GM21528 (cell line): ENCODE data around the gene FUT3.
"Not testable (repeated sequence)": the region's sequence is repeated elsewhere in the genome, so short reads cannot be mapped to it uniquely, and the experiment has no call there.

Source experiments
- ATAC-seq: cut with Tn5 transposase; IDR thresholded peaks from one replicate; pipeline ENCODE4 v1.9.1; 2021; ENCODE audit warnings: mild to moderate bottlenecking, moderate library complexity; ENCODE audit not compliant: unreplicated experiment, low FRiP score

FUT3 gene

DNA sequence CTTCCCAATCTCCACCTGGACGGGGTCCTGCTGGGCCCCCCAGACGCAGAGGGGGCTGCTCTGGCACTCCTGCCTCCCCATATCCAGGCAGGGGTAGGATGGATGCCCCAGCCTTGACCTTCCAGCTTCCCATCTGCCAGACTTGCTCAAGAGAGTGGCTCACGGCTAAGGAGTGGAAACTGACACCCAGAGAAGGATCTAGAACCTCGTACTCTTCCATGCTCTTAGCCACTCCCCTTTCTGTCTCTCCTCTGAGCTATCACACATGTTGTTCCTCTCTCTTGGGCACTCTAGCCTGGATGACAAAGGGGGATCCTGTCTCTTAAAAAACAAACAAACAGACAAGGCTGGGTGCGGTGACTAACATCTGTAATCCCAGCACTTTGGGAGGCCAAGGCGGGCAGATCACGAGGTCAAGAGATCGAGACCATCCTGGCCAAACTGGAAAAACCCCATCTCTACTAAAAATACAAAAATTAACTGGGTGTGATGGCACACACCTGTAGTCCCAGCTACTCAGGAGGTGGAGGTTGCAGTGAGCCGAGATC lies 31.2 kb upstream of the FUT3 start:
- no peak for ATAC-seq

DNA sequence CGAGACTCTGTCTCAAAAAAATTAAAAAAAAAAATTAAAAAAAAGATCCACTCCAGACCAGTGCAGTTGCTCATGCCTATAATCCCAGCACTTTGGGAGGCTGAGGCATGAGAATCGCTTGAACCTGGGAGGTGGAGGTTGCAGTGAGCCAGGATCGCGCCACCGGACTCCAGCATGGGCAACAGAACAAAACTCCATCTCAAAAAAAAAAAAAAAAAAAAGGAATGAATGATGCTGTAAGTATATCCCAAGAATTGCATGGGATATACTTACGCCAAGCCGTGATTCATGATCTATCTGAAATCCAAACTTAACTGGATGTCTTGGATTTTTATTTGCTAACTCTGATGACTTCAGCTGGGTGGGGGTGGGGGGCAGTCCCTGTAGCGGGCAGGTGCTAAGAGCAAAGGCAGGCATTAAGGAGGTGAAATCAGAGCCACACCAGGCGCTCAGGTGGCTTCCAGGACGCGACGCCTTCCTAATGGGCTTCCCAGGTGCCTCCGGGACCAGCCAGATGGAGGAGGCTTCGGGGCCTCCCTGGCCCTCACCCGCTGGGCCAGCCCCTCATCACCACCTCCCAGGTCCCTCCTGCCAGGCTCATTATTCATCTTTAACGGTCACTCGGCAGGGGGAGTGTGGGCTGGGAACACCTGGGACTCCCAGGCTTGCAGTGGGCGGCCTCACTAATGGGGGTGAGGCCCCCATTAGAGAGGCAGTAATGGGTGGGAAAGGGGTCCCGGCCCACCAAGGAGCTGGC lies 30.5 kb upstream of the FUT3 start:
- no peak for ATAC-seq

DNA sequence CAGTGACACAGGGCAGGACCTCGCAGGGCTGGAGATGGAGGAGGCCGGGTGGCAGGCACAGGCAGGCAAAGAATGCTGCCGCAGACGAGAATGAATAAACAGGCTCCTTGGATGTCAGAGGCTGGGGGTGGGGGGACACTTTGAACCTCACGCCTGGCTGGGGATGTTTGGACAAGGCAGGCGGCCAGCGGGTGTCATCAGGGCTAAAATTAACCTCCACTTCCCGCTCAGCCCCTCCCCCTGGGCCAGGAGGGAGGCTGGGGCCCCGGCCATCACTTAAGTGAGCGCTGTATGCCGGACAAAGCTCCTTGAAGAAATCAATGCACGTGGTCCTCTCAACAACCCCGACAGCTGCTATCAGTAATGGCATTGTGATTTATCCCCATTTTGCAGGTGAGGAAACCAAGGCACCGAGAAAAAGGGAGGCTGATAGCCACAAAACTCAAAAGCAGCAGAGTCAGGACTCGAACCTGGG lies 29.4 kb upstream of the FUT3 start:
- no peak for ATAC-seq

DNA sequence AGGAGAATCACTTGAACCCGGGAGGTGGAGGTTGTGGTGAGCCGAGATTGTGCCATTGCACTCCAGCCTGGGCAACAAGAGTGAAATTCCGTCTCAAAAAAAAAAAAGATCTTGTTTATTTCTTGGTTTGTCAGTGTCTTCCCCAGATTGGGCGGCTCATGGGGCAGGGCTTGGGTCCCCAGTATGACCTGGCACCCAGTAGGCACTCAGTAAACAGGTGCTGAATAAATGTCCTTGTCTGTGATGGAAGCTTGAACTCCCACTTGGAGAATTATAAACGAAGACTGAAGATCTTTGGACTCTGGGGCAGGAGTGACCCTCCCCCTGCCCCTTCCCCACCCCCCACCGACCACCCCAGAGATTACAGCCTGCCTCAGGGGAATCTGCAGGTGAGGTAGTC lies 28.9 kb upstream of the FUT3 start:
- no peak for ATAC-seq

DNA sequence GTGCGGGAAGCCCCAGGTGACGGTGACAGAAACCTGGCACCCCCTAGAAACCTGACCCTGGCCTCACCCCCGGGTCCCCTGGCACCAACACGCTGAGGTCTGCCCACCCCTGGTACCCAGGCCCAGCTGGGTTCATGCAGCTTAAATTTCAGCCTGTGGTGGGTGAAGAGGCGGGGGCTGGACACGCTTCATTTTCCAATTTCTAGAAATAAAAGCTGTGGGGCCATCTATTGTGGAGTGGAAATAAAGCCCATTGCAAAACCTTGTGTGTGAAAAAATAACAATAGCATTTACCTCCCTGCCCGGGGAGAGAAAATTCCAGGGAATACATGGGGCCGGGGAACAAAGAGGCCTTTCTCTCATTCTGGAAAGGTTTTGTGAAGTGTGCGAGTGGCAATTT lies 26.6 kb upstream of the FUT3 start:
- no peak for ATAC-seq

DNA sequence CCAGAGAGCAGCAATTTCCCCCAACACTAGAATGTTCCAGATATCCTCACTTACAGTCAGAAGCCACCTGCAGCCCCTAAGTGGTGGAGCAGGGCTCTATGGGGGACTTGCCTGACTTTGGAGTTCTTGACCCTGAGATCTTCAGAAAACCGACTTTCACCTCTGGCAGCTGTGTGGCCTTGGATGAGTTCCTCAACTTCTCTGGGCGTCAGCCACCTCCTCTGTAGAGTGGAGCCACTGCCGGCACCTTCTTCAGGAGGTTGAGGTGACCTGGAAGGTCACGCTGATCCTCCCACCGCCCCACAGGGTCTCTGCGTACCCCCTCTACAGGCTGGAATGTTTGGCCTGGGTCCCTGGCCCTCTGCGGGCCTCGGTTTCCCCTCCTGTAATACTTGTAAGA lies 26.2 kb upstream of the FUT3 start:
- no peak for ATAC-seq

DNA sequence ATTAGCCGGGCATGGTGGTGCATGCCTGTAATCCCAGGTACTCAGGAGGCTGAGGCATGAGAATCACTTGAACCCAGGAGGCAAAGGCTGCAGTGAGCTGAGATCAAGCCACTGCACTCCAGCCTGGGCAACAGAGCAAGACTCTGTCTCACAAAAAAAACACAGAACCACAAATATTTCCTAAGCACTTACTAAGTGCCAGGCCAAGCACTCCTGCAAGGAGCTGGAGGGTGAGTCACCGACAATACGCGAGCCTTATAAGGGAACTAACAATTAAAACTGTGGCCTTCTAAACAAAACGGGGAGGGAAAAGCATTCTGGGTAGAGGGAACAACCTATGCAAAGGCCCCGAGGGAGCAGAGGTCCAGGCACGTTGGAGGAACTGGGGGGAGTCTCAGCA lies 23.2 kb upstream of the FUT3 start:
- not testable (repeated sequence) for ATAC-seq

DNA sequence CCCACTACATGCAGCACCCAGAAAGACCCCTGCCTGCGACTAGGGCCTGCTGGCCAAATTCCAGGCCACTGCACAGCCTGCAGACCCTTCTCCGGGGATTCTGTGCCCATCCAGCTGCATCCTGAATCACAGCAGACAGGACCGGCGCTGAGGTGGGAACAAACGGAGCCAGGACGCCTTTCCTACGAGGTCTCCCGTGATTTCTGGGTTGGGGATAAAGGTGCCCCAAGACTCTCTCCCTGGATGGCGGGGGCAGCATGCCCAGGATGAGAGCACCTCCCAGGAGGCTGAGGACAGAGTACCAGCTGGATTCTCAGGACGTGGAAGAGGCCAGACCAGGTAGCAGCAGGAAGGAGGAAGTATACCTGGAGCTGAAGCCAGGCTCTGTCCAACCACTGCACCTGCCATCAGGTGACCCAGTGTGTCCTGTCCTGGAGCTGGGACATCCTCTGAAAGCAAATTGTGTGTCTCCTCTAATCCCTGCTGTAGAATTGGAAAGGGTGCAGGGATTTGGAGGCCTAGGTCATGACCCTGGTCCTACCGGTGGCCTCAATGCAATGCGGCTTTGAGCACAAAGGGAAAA lies 22.5 kb upstream of the FUT3 start:
- no peak for ATAC-seq

DNA sequence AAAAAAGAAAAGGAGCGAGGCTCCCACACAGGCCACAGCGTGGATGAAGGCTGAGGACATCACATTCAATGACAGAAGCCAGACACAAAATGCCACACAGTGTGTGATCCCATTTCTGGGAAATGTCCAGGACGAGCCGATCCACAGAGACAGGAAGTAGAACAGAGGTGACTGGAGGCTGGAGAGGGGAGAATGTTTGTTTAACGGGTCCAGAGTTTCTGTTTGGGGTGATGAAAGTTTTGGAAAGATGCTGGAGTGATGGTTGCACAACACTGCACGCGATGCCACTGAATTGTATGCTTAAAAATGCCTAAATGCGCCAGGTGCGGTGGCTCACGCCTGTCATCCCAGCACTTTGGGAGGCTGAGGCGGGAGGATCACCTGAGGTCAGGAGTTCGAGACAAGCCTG lies 19.7 kb upstream of the FUT3 start:
- no peak for ATAC-seq

DNA sequence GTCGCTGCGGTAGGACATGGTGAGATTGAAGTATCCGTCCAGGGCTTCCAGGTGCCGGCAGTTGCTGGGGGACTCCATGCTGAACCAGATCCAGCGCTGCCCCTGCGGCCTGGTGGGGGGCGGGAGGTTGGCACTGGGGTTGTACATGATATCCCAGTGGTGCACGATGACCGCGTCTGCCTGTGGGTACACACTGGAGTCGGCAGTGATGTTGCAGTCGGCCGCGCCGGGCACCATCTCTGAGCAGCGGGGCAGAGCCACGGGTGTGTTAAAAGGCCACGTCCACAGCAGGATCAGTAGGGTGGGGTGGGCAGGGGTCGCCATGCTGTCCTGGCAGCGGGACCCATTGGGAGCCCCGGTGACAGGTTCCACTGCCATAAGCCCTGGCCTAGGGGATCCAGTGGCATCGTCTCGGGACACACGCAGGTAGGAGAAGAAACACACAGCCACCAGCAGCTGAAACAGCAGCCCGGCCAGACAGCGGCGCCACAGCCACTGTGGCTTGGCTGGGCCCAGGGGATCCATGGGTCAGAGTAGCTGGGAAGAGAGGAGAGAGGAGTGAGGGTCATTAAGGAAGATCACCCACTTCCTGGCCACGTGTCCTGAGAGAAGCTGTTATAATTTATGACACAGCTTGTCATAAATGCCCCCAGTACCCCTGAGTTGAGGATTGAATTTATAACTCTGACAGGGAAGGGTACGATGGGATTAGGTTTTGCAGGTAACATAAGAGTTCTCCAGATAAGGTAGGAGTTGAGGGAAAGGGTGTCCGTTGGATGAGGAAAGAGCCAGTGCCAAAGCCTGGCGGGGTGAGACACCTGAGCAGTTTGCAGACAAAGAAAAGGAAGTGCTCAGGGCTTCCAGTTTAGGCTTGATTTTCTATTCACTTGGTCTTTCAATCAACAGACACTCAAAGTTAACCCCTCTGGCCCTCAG lies 16.2 kb upstream of the FUT3 start:
- ATAC-seq: no peak

DNA sequence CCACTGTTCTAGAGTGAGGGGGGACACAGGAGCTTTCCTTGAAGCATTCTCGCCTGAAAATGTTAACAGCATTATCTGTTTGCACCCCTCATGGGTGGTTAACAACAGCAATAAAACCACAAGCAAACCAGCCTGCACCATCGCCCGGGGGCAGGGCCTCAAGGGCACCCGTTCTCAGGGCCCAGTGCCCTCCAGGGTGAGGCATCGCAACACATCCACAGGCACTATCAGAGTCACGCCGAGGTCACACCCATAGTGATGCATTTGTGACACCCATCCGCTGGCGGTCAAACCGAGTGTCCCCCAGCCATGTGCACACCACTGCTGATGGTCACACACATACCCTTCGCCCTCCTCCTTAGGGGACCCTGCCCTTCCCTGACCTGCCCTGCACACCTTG lies 14.5 kb upstream of the FUT3 start:
- no peak for ATAC-seq

DNA sequence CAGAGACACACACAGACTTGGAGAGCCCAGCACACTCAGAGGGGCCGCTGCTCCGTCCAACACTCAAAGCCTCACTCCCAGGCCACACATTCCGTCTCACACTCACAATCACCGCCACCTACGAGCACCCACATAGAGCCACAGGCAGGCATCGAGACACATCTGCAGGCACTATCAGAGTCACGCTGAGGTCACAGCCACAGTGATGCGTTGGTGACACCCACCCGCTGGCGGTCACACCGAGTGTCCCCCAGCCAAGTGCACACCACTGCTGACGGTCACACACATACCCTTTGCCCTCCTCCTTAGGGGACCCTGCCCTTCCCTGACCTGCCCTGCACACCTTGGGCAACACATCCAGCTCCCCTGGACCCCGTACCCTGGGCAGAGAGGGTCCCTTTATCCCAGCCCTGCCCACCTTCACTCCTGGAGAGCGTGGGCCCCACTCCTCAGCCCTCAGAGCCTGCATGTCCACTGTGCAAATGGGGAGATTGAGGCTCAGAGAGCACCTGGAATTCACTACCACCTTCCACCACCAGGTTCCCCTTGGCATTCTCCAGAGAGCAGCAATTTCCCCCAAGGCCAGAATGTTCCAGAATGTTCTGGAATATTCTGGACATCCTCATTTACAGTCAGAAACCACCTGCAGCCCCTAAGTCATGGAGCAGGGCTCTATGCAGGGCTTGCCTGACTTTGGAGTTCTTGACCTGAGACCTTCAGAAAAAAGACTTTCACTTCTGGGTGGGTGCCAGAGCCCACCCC lies 13.7 kb upstream of the FUT3 start:
- no peak for ATAC-seq

DNA sequence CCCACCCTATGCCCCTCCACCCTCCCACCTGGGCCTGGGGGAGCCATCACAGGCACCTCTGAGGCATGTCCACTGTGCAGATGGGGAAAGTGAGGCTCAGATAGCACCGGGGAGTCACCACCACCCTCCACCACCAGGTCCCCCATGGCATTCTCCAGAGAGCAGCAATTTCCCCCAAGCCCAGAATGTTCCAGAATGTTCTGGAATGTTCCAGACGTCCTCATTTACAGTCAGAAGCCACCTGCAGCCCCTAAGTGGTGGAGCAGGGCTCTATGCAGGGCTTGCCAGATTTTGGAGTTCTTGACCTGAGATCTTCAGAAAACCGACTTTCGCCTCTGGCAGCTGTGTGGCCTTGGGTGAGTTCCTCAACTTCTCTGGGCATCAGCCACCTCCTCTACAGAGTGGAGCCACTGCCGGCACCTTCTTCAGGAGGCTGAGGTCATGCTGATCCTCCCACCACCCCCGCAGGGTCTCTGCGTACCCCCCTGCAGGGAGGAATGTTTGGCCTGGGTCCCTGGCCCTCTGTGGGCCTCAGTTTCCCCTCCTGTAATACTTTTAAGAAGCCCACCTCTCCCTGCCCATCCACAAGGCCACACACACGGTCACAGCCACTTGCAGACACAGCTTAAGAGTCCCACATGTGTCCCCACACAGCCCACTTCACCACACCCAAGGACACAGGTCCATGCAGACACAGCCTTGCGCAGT lies 12.9 kb upstream of the FUT3 start:
- ATAC-seq: no peak

DNA sequence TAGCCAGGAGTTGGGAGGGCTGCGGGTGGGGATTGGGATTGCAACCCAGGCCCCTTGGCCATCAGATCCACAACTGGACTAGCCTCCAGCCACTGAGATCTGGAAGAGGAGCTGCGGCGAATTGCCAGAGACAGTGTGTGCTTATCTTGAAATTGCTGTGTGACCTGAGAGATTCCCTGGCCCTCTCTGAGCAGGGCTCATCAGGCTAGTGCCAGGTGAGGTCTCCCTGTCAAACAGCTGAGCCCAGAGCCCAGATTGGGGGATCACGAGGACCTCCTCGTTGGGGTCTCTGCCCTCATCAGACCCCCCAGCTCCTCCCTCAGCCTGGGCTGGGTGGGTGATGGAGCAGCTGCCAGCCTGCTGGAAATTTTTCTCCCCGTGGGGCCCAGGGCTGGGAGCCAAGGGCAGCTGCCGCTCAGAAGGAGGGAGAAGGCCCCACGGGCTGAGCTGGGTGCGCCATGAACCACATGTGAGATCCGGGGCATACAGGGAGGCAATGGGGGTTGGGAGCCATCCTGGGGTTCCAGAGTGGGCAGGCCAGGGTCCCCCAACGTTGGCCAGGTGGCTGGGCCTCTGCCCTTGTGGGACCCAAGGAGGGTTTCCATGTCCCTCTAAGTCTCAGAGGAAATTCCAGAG lies 11.9 kb upstream of the FUT3 start:
- ATAC-seq: no peak

DNA sequence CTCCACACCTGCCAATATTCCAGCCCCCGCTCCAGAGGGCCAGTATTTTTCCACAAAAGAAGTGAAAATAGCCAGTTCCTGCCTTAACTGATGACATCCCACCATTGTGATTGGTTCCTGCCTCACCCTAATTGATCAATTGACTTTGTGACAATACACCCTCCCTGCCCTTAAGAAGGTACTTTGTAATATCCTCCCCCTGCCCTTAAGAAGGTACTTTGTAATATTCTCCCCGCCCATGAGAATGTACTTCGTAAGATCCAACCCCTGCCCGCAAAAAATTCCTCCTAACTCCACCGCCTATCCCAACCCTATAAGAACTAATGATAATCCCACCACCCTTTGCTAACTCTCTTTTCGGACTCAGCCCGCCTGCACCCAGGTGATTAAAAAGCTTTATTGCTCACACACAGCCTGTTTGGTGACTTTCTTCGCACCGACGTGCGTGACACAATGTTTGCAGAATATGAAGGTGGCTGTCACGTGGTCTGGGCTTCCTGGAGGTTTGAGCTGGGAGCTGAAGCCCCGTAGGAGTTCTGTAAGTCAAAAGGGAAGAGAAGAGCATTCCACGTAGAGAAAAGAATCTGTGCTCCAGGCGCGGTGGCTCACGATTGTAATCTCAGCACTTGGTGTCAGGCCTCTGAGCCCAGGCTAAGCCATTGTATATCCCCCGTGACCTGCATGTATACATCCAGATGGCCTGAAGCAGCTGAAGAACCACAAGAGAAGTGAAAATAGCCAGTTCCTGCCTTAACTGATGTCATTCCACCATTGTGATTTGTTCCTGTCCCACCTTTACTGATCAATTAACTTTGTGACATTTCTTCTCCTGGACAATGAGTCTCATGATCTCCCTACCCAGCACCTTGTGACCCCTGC lies 6.2 kb upstream of the FUT3 start:
- ATAC-seq: no peak

DNA sequence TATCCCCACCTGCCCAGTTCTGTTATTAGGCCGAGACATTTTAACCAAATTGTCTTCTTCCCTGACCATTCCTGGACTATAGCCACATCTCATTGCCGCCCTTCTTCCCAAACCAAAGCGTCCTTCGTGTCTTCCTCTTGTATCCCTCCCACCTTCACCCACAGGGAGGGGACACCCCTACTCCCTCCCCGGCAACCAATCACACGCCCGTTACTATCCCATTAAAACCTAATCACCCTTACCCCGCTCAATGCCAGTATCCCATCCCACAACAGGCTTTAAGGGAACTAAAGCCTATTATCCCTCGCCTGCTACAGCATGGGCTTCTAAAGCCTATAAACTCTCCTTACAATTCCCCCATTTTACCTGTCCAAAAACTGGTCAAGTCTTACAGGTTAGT lies 3.9 kb upstream of the FUT3 start:
- not testable (repeated sequence) for ATAC-seq

DNA sequence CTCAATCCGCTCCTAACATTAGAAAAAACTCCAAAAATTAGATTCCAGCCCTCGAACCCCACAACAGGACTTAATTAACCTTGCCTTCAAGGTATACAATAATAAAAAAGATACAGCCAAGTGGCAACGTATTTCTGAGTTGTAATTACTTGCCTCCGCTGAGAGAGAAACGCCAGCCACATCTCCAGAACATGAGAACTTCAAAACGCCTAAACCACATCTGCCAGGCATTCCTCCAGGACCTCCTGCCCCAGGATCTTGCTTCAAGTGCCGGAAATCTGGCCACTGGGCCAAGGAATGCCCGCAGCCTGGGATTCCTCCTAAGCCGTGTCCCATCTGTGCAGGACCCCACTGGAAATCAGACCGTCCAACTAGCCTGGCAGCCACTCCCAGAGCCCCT lies 2.9 kb upstream of the FUT3 start:
- not testable (repeated sequence) for ATAC-seq

DNA sequence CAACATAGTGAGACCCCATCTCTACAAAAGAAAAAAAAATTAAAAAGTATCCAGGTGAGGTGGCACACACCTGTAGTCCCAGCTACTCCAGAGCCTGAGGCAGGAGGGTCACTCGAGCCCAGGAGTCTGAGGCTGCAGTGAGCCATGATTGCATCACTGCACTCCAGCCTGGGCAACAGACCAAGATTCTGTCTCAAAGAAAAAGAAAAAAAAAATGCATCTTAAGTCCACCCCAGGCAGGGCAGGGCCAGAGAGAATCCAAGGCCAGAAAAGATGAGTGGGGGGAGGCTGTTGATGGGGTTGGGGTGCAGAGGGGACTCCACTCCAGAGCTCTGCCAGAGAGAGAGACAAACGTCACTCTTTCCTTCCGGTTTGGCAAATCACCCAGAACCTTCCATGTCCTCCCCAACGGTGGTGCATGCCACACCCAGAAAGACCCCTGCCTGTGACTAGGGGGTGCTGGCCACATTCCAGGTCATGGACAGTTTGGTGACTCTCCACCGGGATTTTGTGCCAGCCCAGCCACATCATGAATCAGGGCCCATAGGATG lies 431 bp downstream of the FUT3 start:
- ATAC-seq: no peak
